NCI-H1105 treated with DMSO at 0.1 percent for 48 hours (cell line): ENCODE results near the gene MYO10.
"Not testable (repeated sequence)": the region's sequence is repeated elsewhere in the genome, so short reads cannot be mapped to it uniquely, and the experiment has no call there.

Experiments used
- DNase-seq: peaks from one replicate; lab custom pipeline; 2025; lab: John Stamatoyannopoulos, UW

Gene MYO10

DNA sequence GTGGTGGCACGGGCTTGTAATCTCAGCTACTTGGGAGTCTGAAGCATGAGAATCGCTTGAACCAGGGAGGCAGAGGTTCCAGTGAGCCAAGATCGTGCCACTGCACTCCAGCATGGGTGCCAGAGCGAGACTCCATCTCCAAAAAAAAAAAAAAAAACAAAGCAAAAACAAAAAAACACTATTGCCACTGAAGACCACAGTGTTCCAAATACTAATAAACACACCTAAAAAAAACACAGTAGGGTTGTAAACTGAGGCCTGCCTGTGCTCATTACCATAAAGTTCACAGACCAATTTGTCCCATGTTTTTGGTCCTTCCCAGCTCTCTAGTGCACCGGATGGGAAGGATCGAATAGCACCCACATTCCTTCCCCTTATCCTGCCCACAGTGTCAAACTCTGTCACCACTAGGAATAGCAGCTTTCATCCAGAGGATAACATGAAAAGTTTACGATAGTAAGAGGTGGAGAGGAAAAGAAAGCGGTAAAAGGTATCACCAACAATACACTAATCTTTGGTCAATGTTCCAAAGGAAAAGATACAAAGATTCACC lies 49.2 kb downstream of the MYO10 start:
- no peak for DNase-seq

DNA sequence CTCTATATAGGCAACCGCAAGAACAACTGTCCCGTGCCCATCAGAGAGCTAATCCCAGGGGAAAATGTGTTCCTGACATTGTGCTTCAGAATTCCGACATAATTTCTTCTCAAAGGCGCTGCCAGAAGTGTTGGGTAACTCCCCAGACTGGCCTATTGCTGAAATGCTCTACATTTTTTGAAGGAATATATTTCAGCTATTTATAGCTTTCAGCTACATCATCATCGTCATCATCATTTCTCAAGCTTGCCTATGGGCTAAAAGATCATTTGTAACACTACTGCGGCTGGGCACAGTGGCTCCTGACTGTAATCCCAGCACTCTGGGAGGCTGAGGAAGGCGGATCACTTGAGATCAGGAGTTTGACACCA lies 49.7 kb downstream of the MYO10 start:
- DNase-seq, result no peak

DNA sequence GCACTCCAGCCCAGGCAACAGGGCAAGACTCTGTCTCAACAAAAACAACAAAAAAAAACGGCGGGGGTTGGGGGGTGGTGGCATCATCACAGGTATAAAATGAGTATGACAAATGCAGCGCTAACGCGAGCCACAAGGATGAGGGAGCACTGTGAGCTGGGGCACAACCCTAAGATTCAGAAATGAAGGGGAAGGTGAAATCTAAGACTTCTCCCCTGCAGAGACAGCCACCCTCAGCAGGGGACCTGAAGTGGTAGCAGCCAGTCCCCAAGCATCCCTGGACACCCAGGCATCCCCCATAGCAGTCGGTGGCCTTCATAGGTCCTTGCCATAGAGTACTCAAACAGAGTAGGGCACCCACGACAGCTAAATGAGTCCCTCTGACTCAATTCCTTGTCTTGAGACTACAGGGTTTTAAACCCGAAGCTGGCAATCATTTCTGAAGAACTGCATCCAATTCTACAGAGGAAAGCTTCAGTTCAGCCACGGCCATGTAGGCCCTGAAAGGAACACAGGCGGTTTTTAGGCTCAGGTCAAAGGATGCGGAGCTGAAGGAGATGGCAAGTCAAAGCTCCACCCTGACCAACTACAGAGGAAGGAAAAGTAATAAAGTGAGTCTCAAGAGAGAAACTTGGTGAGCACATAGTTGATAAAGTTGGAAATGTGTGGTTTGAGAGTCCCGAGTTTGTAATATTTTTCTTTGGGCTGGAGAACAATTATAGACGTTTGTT lies 50.3 kb downstream of the MYO10 start:
- DNase-seq, result no peak

DNA sequence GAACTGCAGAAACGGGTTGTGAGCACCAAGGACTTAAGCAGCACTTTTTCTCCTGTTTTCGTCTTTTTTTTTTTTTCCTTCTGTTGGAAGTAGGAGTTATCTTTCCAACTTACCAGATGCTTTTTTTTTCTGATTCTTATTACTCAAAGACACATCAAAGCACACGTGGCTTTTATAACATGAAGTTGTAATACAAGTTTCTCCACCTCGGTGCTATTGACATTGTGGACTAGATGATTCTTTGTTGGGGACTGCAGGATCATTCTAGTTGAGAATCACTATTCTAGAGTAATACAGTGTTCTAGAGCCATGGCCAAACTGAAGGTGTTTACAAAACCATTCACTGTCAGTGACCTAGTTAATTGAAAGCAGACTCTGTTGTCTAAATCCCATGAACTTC lies 51.5 kb downstream of the MYO10 start:
- DNase-seq, result no peak

DNA sequence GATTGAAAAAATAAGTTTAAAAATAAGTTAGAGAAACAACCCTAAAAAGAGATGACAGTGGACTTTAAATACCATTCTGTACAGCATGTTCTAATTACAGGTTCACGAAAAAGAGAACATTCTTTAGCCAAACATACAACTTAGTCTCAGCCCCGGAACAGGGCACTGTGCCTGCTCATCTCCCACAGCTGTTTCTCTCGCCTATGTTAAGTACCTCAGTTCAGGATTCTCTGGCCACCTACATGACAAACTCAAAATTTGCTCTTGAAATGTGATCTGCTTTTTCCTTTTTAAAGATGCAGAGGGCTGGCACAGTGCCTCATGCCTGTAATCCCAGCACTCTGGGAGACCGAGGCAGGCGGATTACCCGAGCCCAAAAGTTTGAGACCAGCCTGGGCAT lies 52.3 kb downstream of the MYO10 start:
- DNase-seq, result no peak

DNA sequence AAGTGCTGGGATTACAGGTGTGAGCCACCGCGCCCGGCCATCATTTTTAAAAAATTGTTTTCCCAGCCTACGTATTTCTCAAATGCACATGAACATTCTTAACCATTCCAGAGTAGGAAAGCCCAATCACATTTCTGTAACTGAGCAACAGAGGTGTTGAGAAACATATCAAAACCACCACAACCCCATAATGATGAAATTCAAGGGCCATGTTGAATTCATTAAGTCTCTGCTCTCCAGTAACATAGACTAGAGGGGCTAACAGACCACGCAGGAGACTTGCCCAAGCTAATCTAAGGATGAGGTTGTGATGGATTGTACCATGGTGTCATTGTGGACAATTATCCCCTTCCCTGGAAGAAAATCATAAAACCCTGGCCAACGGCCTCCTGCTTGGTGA lies 52.9 kb downstream of the MYO10 start:
- DNase-seq, result no peak

DNA sequence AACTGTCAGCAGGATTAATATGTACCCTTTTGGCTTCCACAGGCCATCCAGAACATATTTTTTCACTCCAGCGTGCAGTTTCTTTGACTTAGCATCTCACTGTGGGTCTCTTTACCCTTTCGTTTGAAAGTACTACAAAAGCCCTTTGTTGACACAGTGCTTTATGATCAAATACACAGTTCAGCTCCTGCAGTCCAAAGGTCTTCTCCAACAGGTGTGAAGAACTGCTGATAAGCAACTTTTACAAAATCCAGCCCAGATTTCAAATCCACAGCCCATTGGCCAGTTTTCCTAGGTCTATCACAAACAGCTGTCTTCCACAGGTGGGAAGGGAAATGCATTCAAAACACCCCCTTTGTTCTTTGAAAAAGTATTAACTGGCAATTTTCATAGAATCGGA lies 54.8 kb downstream of the MYO10 start:
- no peak for DNase-seq

DNA sequence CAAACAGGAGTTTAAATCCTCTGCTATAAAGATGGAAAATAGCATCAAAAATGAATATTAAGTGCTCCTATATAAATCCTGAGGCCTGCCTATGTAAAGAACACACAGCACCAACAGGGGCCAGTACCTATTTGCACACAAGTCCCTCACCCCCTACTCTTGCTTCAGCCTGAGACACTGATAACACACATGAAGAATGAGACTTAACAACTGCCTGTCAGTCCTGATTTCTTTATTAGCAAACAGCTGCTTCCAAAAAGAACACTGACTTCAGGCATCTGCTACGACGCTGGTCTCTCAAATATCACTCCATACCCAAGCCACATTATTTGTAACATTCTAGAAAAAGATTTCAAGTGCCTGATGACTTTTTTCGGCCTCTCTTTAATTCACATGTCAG lies 55.5 kb downstream of the MYO10 start:
- DNase-seq, result no peak

DNA sequence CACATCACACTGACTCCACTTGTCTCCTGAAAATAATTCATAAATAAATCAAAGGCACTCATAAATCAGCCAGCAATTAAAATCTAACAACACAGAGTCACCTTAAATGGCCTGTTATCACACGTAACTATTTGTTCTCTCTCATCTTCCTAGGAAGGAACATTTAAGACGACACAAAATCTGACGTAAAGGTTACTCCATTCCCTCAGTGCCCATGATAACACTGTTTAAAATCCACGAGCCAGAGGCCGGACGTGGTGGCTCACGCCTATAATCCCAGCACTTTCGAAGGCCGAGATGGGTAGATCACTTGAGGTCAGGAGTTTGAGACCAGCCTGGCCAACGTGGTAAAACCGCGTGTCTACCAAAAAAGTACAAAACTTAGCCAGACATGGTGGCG lies 56.4 kb downstream of the MYO10 start:
- no peak for DNase-seq

DNA sequence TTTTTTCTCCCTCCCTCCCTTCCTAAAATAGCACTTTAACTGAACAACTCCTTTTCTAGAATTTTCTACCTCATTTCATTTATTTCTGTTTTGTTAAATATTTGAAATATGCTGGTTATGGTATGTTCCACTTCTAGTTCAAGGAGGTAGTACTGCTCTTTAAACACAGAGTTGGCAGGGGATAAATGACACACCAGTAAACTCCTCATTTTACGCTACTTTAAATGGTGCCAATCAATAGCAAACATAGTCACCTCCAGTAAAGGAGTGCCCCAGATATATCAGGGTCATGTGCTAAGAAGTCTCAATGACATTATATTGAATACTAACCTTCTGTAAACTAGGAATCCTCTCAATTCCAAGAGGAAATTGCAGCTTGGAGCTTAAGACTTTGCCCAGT lies 56.9 kb downstream of the MYO10 start:
- no peak for DNase-seq

DNA sequence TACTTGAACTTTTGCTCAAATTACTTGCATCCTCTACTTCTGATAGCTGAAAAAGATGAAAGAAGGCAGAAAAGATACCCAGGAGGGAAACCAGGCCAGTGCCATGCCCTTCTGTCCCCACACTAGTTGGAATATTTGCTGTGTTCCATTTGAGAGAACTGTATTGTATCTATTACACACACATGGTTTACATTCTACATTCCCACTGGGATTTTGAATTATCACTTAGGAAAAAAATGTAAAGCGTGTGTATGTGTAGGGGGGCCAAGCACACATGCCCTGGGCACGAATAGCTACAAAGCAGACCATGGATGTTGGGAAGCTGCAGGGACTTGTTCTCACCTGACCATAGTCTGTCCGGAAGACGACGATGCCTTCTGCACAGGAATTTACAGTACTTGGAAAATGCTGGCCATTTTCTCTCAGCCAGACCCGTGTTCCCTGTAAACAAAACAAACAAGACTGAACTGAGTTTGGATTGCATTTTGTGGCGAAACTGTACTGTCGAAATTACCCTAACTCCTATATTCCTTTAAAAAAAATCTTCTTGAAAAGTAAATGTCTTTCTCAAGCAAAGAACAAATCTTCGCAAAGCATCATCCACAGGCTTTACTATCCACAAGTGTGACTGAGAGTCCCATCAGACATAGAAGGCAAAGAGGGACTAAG lies 58.7 kb downstream of the MYO10 start:
- no peak for DNase-seq

DNA sequence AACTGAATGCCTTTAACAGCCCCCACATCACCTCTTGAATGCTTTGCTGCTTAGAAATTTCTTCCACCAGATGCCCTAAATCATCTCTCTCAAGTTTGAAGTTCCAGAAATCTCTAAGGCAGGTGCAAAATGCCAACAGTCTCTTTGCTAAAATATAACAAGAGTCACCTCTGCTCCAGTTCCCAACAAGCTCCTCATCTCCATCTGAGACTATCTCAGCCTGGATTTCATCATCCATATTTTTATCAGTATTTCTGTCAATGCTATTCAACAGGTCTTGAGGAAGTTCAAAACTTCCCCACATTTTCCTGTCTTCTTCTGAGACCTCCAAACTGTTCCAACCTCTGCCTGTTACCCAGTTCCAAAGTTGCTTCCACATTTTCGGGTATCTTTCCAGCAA lies 61.7 kb downstream of the MYO10 start:
- DNase-seq, result not testable (repeated sequence)

DNA sequence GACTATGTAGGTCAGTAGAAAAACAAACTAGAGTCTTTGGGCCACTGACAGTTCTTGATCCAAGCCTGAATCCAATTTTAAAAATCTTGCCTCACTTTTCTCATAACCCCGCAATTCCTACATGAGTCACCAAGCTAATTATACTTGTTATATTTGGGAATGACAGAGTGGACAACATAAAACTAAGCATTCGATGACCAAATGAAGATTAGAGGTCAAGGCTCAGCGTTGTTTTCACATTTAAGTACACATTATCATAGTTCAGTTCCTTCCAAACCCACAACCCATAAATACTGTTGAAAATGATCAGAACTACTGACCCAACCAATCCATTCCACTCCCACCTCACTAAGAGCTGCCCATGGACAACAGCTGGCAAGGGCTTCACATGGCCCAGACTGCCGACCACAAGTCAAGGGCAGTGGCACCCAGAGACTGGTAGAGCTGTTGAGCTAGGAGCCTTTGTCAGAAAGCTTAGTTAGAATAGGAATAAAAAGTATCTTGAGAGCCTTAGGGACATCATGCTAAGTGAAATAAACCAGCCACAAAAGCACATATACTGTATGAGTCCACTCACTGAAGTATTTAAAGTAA lies 64.2 kb downstream of the MYO10 start:
- no peak for DNase-seq

DNA sequence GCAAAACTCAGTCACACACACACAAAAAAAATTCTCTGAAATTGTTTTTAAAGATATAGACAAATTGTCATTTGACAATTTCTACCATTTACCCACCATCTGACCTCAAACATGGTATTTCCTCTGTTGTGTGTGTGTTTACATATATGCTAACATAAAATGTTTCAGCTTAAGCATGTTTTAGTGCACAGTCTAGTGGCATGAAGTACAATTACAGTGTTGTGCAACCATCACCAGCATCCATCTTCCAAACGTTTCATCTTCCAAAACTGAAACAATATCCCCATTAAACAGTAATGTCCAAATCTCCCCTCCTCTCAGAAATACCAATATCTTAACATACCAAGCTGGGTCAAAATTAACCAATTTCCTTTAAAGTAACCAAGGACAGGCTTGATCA lies 65.2 kb downstream of the MYO10 start:
- DNase-seq, result no peak

DNA sequence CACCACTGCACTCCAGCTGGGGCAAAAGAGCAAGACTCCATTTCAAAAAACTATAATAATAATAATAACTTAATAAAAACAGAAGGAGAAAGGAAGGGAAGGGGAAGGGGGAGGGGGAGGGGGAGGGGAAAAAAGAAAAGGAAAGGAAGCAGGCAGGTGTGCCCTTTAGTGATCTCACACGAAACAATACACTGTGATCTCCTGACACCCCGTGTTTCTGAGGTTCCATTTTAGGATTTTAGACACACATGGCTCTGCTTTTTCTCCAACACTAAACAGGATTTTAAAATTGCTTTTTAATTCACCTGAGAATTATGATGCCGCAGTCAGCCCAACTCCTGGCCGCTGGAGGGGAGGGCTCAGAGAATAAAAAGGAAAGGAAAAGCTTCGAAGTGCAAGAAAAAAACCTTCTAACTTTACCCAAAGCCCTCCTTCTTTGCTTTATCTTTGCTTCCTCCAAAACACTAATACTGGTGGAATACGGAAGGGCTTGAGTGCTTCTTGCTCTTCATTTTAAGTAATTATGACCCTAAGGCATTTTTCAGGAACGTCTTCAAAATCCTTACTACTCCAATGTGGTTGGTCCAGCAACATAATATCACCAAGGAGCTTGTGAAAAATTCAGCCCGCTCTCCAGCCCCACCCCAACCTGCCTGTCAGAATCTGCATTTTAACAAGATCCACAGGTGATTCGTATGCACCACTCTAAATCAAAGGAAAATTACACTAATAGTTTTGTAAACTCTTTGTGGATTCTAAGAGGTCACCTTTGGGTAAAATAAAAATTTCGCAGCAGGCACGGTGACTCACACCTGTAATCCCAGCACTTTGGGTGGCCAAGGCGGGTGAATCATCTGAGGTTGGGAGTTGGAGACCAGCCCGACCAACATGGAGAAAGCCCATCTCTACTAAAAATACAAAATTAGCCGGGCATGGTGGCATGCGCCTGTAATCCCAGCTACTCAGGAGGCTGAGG lies 66.0 kb downstream of the MYO10 start:
- DNase-seq, result no peak

DNA sequence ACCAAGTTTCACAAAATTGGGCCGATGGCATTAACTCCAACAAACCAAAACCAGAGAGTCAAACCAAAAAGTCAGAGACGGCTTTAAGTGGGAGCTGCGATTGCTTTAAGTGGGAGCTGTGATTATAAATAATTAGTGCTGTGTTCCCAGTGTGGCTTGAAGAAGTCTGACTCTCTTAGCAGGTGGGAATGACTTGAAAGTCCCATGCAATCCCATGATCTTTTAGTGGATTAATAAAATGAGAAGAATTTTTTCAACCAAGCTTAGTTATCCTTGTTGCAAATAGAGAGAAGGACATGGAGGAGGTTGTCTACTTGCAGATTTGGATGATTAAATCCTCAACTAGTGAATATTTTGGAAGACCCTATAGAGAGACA lies 68.5 kb downstream of the MYO10 start:
- DNase-seq, result no peak

DNA sequence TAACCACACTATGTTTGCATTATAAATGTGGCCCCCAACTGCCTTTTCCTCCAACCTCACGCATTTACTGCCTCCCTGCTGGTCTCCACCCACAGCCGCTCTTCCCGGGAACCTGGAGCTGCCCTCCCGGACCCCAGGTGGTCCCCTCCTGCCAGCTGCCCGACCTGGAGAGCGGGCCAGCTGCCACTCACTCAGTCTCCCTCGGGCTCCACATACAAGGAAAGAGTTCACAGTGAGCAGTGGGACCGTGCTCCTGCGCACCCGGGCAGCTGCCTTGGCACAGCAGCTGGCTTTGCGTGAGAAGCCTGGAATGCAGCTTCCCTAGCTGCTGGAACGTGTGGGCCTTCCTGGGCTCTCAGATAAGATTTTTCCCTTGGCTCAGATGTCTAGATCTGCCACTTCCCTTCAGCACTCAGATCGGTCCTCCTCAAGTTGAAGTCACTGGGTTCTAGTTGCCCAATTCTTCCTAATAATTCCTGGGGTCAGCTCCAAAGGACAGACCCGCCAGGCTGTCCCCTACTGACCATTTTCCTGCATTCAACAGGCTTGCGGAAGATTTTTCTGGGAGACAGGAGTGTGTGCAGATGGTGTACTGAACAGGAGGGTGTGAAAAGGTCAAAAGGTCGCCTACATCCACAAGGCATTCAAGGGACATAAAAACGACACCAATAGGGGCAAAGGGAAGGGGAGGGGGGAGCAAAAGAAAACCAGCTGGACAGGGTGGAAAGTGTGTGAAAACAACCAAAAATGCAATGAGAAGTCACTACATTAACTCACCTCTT lies 69.1 kb downstream of the MYO10 start:
- DNase-seq, result no peak

DNA sequence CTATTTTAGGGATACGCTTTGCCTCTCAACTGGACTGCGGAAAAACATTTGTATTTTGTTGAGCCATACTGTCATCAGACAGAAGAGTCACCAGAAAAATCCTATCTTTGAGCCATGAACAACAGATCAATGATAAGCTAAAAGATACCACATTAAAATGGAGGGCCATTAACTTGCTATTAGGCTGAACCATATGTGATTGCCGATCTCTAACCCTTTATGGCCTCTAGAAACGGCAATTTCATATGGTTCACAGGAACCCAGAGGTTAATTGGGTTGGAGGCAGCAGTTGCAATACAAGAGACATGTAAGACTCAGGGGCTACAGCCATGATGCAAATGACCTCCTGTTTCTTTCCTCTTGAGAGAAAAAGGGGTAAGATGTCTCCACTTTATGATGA lies 69.8 kb downstream of the MYO10 start:
- no peak for DNase-seq

DNA sequence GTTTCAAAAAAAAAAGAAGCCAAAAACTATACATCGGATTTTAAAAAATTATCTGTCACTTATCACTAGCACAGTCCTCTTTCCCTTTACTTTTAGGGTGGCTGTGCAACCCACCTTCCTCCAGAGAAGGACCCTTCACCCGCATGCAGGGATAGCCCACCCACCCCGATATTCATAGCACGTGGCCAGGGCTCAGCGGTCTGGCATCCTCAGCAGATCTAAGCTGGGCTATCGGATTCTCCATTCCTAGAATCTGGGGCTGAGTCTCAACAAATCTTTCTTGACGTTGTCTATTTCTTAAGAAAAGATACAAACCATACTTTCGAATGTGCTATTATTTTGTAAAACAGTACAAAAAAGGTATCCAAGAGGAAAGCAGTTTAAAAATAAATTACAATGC lies 70.9 kb downstream of the MYO10 start:
- no peak for DNase-seq

DNA sequence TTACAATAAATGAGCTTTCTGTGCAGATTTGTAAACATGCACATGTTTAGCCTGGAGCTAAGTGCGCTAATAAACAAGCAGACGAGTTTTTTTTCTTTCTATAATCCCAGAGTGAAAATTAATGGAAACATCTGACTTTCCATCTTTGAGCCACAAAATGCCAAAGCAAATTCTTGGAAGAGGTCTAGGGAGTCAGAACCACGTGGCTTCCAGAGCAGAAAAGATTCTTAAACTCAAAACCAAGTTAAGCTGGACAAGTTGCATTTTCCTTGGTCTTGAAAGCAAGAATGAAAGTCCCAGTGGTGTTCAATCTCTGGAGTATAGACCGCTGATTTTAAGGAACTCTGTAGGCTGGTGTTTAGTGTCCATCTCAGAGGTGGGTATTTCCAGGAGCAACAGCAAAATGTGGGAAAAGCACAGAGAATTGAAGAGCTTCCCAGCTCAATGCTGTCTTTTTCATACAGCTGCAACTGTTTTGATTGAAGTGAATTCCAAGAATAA lies 71.4 kb downstream of the MYO10 start:
- no peak for DNase-seq

DNA sequence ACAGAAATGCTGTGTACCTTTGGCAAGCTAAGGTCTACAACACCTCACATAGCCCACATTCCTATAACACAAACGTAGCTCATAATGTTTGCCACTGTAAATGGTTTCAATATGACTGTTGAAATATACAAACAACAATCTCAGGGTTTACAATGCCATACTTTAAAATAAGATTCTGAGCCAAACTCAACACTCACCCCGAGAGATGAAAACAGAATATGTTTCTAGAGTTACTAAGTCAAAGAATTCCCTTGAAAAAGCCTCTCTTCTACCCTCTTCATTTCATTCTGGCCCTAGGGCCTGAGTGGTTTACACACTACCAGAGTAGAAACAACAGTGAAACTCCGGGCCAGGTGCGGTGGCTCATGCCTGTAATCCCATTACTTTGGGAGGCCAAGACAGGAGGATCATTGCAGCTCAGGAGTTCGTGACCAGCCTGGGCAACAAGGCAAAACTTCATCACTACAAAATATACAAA lies 72.6 kb downstream of the MYO10 start:
- no peak for DNase-seq
